Neural progenitor cell (in vitro differentiated cells): ENCODE measurements around the gene CIRBP. TPM values are rescaled to one million over a fixed set of nuclear protein-coding genes. Genes with fewer than 3 reads are reported as not detected.

ENCODE experiments used
- DNase-seq: peaks from one replicate; pipeline ENCODE4 v3.0.0-alpha.2; 2016; ENCODE audit warnings: low spot score
- H2AFZ ChIP-seq: fragments of 200-600 bp; sonication (generic); replicated peaks from 2 replicates; pipeline ENCODE4 v1.6.1; 2016; ENCODE audit warnings: antibody characterized with exemption
- H3F3A ChIP-seq: fragments of 200-600 bp; sonication (generic); 2 replicates; pipeline ENCODE4 v1.6.1; 2016; ENCODE audit warnings: antibody characterized with exemption, low read depth
- H3K27ac ChIP-seq: fragments of 200-600 bp; sonication (generic); 2 replicates; pipeline ENCODE4 v1.5.1; 2016; ENCODE audit warnings: mild to moderate bottlenecking
- H3K27me3 ChIP-seq: fragments of 200-600 bp; sonication (generic); 2 replicates; pipeline ENCODE4 v1.6.1; 2016; ENCODE audit warnings: mild to moderate bottlenecking, moderate library complexity
- H3K36me3 ChIP-seq: fragments of 200-600 bp; sonication (generic); 2 replicates; pipeline ENCODE4 v1.5.1; 2016
- H3K4me1 ChIP-seq: fragments of 200-600 bp; sonication (generic); 2 replicates; pipeline ENCODE4 v1.6.1; 2016; ENCODE audit warnings: mixed run types
- H3K4me2 ChIP-seq: fragments of 200-600 bp; sonication (generic); 2 replicates; pipeline ENCODE4 v1.6.1; 2016
- H3K4me3 ChIP-seq: fragments of 200-600 bp; sonication (generic); 2 replicates; pipeline ENCODE4 v1.5.1; 2016
- H3K79me2 ChIP-seq: fragments of 200-600 bp; sonication (generic); 2 replicates; pipeline ENCODE4 v1.6.1; 2016; ENCODE audit warnings: low read depth
- H3K9ac ChIP-seq: fragments of 200-600 bp; sonication (generic); 2 replicates; pipeline ENCODE4 v1.6.1; 2016
- H3K9me3 ChIP-seq: fragments of 200-600 bp; sonication (generic); 2 replicates; pipeline ENCODE4 v1.5.1; 2016; ENCODE audit warnings: low read depth
- H4K20me1 ChIP-seq: fragments of 200-600 bp; sonication (generic); 2 replicates; pipeline ENCODE4 v1.6.1; 2016; ENCODE audit warnings: low read depth
- H3K27ac Mint-ChIP-seq: 3 replicates; pipeline ENCODE4 v1.8.0; 2021; ENCODE audit warnings: mixed read lengths
- H3K27me3 Mint-ChIP-seq: 2 replicates; pipeline ENCODE4 v1.8.0; 2022; ENCODE audit warnings: low read depth, mild to moderate bottlenecking, inconsistent platforms, moderate library complexity, mixed read lengths; ENCODE audit not compliant: insufficient read depth
- H3K36me3 Mint-ChIP-seq: 3 replicates; pipeline ENCODE4 v1.8.0; 2021; ENCODE audit warnings: mixed read lengths
- H3K4me1 Mint-ChIP-seq: 3 replicates; pipeline ENCODE4 v1.8.0; 2021; ENCODE audit warnings: mixed read lengths
- H3K4me3 Mint-ChIP-seq: 3 replicates; pipeline ENCODE4 v1.8.0; 2021; ENCODE audit warnings: mild to moderate bottlenecking, moderate library complexity, mixed read lengths
- H3K9me3 Mint-ChIP-seq: 3 replicates; pipeline ENCODE4 v1.8.0; 2020; ENCODE audit warnings: mixed read lengths
- EZH2 ChIP-seq: fragments of 200-600 bp; sonication (generic); IDR thresholded peaks from 2 replicates; pipeline ENCODE4 v1.6.1; 2017; ENCODE audit warnings: antibody characterized with exemption, mild to moderate bottlenecking, moderate library complexity
- EZH2phosphoT487 ChIP-seq: fragments of 200-600 bp; sonication (generic); IDR thresholded peaks from 2 replicates; pipeline ENCODE4 v1.6.1; 2017; ENCODE audit warnings: antibody characterized with exemption
- total RNA-seq: library from RNA; depleted of rRNA; stranded (reverse); fragments of >200 nt; gene quantifications from 2 replicates; pipeline ENCODE4 v1.2.3, GENCODE V29; 2015; ENCODE audit warnings: low replicate concordance
- TF ChIP-seq, protein P1 (sequence below): fragments of 200-600 bp; sonication (generic); IDR thresholded peaks from 2 replicates; pipeline ENCODE4 v1.5.1; 2017; ENCODE audit warnings: antibody characterized with exemption, mild to moderate bottlenecking

The CIRBP gene
- total RNA-seq, 1 donor from 2014 or later = 395 TPM

DNA sequence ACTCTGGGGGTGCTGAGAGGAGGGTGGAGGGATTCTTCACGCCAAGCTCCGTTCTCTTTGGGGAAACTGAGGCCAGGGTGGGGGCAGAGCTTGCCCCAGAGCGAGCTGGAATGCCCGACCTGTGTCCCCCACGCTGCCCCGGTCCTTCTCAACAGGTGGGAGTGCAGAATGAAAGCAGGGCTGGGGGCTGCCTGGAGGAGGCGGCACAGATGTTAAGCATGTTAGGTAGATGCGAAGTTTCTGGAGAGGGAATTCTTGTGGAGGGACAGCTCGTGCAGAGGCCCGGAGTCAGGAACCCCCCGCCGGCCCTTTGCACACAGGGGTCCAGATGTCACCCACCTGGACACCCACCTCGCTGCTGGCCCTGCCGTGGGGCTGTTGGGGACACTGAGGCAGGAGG, 25.6 kb downstream of the CIRBP start:
- Histone ChIP-seq H3K4me1 (no peaks in the 10 kb centered on the region), H3K9me3 (no peaks in the 10 kb centered on the region), H2AFZ (no peak overlapping the region), H3K27ac (no peak overlapping the region), H3K36me3 (no peaks in the 10 kb centered on the region), H4K20me1 (peaks cover 69% of the 10 kb centered on the region), H3K79me2 (no peaks in the 10 kb centered on the region), H3K9ac (no peak overlapping the region), H3F3A (peaks cover 4% of the 10 kb centered on the region), H3K4me2 (no peak overlapping the region), H3K27me3 (peaks cover 18% of the 10 kb centered on the region), H3K4me3 (no peak overlapping the region)
- no peak for DNase-seq
- peaks cover 2% of the 10 kb centered on the region for H3K27me3 Mint-ChIP-seq
- peaks cover 3% of the 10 kb centered on the region for H3K4me1 Mint-ChIP-seq
- peaks cover 3% of the 10 kb centered on the region for H3K36me3 Mint-ChIP-seq
- H3K4me3 Mint-ChIP-seq = no peak overlapping the region
- H3K9me3 Mint-ChIP-seq = no peaks in the 10 kb centered on the region
- no peak overlapping the region for H3K27ac Mint-ChIP-seq
- TF ChIP-seq EZH2 = no peak
- no peak for TF ChIP-seq EZH2phosphoT487
- TF ChIP-seq, protein P1, sequence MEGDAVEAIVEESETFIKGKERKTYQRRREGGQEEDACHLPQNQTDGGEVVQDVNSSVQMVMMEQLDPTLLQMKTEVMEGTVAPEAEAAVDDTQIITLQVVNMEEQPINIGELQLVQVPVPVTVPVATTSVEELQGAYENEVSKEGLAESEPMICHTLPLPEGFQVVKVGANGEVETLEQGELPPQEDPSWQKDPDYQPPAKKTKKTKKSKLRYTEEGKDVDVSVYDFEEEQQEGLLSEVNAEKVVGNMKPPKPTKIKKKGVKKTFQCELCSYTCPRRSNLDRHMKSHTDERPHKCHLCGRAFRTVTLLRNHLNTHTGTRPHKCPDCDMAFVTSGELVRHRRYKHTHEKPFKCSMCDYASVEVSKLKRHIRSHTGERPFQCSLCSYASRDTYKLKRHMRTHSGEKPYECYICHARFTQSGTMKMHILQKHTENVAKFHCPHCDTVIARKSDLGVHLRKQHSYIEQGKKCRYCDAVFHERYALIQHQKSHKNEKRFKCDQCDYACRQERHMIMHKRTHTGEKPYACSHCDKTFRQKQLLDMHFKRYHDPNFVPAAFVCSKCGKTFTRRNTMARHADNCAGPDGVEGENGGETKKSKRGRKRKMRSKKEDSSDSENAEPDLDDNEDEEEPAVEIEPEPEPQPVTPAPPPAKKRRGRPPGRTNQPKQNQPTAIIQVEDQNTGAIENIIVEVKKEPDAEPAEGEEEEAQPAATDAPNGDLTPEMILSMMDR = no peak

DNA sequence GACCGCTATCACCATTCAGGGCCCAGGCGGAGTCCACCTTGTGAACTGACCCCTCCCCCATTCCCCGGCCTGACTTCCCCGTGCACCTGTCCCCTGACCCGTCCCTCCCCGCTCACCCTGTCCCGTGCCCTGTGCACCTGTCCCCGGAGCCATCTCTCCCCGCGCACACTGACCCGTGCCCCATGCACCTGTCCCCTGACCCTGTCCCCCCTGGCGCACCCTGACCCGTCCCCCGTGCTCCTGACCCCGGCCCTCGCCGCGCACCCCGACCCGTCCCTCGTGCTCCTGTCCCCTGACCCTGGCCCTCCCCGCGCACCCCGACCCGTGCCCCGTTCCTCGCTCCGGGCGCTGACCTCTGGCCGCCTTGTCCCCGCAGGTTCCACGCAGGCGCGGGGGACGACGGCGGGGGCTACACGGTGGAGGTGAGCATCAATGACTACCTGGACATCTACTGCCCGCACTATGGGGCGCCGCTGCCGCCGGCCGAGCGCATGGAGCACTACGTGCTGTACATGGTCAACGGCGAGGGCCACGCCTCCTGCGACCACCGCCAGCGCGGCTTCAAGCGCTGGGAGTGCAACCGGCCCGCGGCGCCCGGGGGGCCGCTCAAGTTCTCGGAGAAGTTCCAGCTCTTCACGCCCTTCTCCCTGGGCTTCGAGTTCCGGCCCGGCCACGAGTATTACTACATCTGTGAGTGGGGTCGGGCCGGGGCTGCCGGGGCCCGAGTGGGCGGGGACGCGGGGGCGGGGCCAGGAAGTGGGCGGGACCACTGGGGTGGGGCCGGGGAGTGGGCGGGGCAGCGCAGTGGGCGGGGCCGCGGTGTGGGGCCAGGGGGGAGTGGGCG, 26.3 kb downstream of the CIRBP start:
- DNase-seq = peak; percentile 39

DNA sequence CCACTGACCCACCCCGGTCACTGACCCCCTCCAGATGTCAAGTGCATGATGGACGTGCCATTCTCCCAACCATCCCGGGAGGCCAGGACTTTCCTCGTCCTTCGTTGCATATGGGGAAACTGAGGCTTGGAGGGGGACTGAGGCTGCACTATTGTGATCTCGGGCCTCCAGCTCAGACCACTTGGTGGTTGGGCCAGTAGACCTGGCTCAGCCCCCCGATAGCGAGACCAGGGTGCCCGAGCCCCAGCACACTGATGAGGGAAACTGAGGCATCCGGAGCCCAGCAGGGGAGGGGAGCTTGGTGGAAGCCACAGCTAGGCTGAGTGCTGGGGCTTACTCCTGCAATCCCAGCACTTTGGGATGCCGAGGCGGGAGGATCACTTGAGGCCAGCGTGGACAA, 26.9 kb downstream of the CIRBP start:
- peaks cover 5% of the 10 kb centered on the region for H3K36me3 Mint-ChIP-seq
- peaks cover 7% of the 10 kb centered on the region for H3K4me1 Mint-ChIP-seq
- no peaks in the 10 kb centered on the region for H3K9me3 Mint-ChIP-seq
- peak overlapping the region; percentile 33 for H3K4me3 Mint-ChIP-seq
- H3K27me3 Mint-ChIP-seq = peaks cover 4% of the 10 kb centered on the region
- DNase-seq = no peak
- Histone ChIP-seq H3K27me3 (peaks cover 18% of the 10 kb centered on the region), H4K20me1 (peaks cover 57% of the 10 kb centered on the region), H2AFZ (no peak overlapping the region), H3K4me2 (no peak overlapping the region), H3K4me3 (no peak overlapping the region), H3K36me3 (no peaks in the 10 kb centered on the region), H3F3A (peaks cover 4% of the 10 kb centered on the region), H3K79me2 (no peaks in the 10 kb centered on the region), H3K9ac (no peak overlapping the region), H3K9me3 (no peaks in the 10 kb centered on the region), H3K27ac (no peak overlapping the region), H3K4me1 (no peaks in the 10 kb centered on the region)
- H3K27ac Mint-ChIP-seq = no peak overlapping the region
- TF ChIP-seq, protein P1 = no peak
- TF ChIP-seq EZH2phosphoT487 = no peak
- no peak for TF ChIP-seq EZH2

More for the DNA sequence above, 26.3 kb downstream of the CIRBP start:
- H3K36me3 ChIP-seq = no peaks in the 10 kb centered on the region
- H3K9me3 Mint-ChIP-seq = no peaks in the 10 kb centered on the region
- no peaks in the 10 kb centered on the region for H3K9me3 ChIP-seq
- no peak overlapping the region for H3K9ac ChIP-seq
- no peaks in the 10 kb centered on the region for H3K4me1 ChIP-seq
- no peak overlapping the region for H2AFZ ChIP-seq
- peaks cover 4% of the 10 kb centered on the region for H3F3A ChIP-seq
- H3K4me2 ChIP-seq = peak overlapping the region; percentile 70
- no peak overlapping the region for H3K4me3 Mint-ChIP-seq
- no peaks in the 10 kb centered on the region for H3K79me2 ChIP-seq
- TF ChIP-seq, protein P1 = no peak
- TF ChIP-seq EZH2phosphoT487 (no peak), EZH2 (no peak)
- H4K20me1 ChIP-seq = peaks cover 64% of the 10 kb centered on the region
- peaks cover 2% of the 10 kb centered on the region for H3K27me3 Mint-ChIP-seq
- no peak overlapping the region for H3K27ac Mint-ChIP-seq
- peaks cover 18% of the 10 kb centered on the region for H3K27me3 ChIP-seq
- H3K4me1 Mint-ChIP-seq = peaks cover 3% of the 10 kb centered on the region
- peak overlapping the region; percentile 32 for H3K4me3 ChIP-seq
- H3K27ac ChIP-seq = no peak overlapping the region
- H3K36me3 Mint-ChIP-seq = peaks cover 3% of the 10 kb centered on the region
